ENCODE data around the gene UCMA. TPM values are rescaled to one million over a fixed set of nuclear protein-coding genes. Genes with fewer than 3 reads are reported as not detected.

The UCMA gene
- total RNA-seq, 1 donor from 2014 or later, result not detected

- ATAC-seq, result peak; percentile 63
Measured at GRCh38 chr10:13184730-13185514, 49.3 kb downstream of the UCMA start.

GRCh38 chr10:13184276-13184675, 49.9 kb downstream of the UCMA start:
- ATAC-seq, result no peak

- no peak for ATAC-seq
Measured at GRCh38 chr10:13183625-13184024, 50.5 kb downstream of the UCMA start.

GRCh38 chr10:13182424-13182823, 51.8 kb downstream of the UCMA start:
- no peak for ATAC-seq

GRCh38 chr10:13180788-13181187, 53.4 kb downstream of the UCMA start:
- ATAC-seq, result no peak

GRCh38 chr10:13173616-13174015, 60.6 kb downstream of the UCMA start:
- no peak for ATAC-seq

Other genes with a start within 250 kb of the UCMA start
- 4.3 TPM for gene CCDC3, start 232.7 kb downstream of the UCMA start, total RNA-seq
- 29.6 TPM for gene OPTN, start 134.2 kb downstream of the UCMA start, total RNA-seq
- 5.9 TPM for gene MCM10, start 72.8 kb downstream of the UCMA start, total RNA-seq
- 5.7 TPM for gene PHYH, start 65.7 kb upstream of the UCMA start, total RNA-seq
- 31.4 TPM for gene SEPHS1, start 113.9 kb upstream of the UCMA start, total RNA-seq